Karpas-422 (cell line): ENCODE data around the gene AK9. TPM values are rescaled to one million over a fixed set of nuclear protein-coding genes. Genes with fewer than 3 reads are reported as not detected.
A peak's percentile ranks its signal among the peaks of the same experiment; 100 is the strongest.
"Not testable (repeated sequence)": the region's sequence is repeated elsewhere in the genome, so short reads cannot be mapped to it uniquely, and the experiment has no call there.

ENCODE experiments used
- DNase-seq: peaks from one replicate; pipeline ENCODE4 v3.0.0-alpha.2; 2015
- H2AFZ ChIP-seq: fragments of 200-600 bp; sonication (generic); 2 replicates; pipeline ENCODE4 v1.6.1; 2014; ENCODE audit warnings: antibody characterized with exemption, low read length, mixed read lengths
- H3K27ac ChIP-seq: fragments of 200-600 bp; sonication (generic); 2 replicates; pipeline ENCODE4 v1.5.1; 2014; ENCODE audit warnings: mild to moderate bottlenecking, low read length, moderate library complexity
- H3K27me3 ChIP-seq: fragments of 200-600 bp; sonication (generic); 2 replicates; pipeline ENCODE4 v1.6.1; 2014; ENCODE audit warnings: low read length, mixed read lengths
- H3K36me3 ChIP-seq: fragments of 200-600 bp; sonication (generic); 2 replicates; pipeline ENCODE4 v1.6.1; 2014; ENCODE audit warnings: low read length, mixed read lengths; ENCODE audit not compliant: insufficient read depth
- H3K4me1 ChIP-seq: fragments of 200-600 bp; sonication (generic); 2 replicates; pipeline ENCODE4 v1.6.1; 2014; ENCODE audit warnings: mild to moderate bottlenecking, low read length, mixed read lengths
- H3K4me2 ChIP-seq: fragments of 200-600 bp; sonication (generic); 2 replicates; pipeline ENCODE4 v1.6.1; 2014; ENCODE audit warnings: low read length, low read depth, mild to moderate bottlenecking; ENCODE audit not compliant: poor library complexity, severe bottlenecking
- H3K4me3 ChIP-seq: fragments of 200-600 bp; sonication (generic); 2 replicates; pipeline ENCODE4 v1.5.1; 2014; ENCODE audit warnings: mild to moderate bottlenecking, antibody characterized with exemption, low read length, mixed read lengths
- H3K79me2 ChIP-seq: fragments of 200-600 bp; sonication (generic); 2 replicates; pipeline ENCODE4 v1.6.1; 2014; ENCODE audit warnings: mild to moderate bottlenecking, low read length, mixed read lengths
- H3K9ac ChIP-seq: fragments of 200-600 bp; sonication (generic); 2 replicates; pipeline ENCODE4 v1.6.0; 2014; ENCODE audit warnings: low read length
- H3K9me2 ChIP-seq: fragments of 200-600 bp; sonication (generic), shearing (Covaris generic); replicated peaks from 2 replicates; pipeline ENCODE4 v1.6.0; 2014; ENCODE audit warnings: mild to moderate bottlenecking, low read length, moderate library complexity; ENCODE audit not compliant: insufficient read depth
- H3K9me3 ChIP-seq: fragments of 300-700, 200-600 bp; sonication (generic); 2 replicates; pipeline ENCODE4 v1.6.1; 2014; ENCODE audit warnings: low read length, mixed read lengths
- H4K20me1 ChIP-seq: fragments of 200-600 bp; sonication (generic); 2 replicates; pipeline ENCODE4 v1.6.1; 2014; ENCODE audit warnings: mild to moderate bottlenecking, antibody characterized with exemption, low read length, low read depth; ENCODE audit not compliant: insufficient read depth
- total RNA-seq: library from RNA; depleted of rRNA; stranded (reverse); fragments of >200 nt; shearing (Covaris generic); gene quantifications from 2 replicates; pipeline ENCODE4 v1.2.3, GENCODE V29; 2014; ENCODE audit warnings: low replicate concordance

Gene AK9
- total RNA-seq, 1 experiment from 2014 or later, result 2.9 TPM

GRCh38 chr6:109695468-109695867 is 4.5 kb upstream of the AK9 start:
- peak; percentile 73 for DNase-seq
- Histone ChIP-seq H4K20me1 (no peaks in the 10 kb centered on the region), H3K79me2 (peaks cover 19% of the 10 kb centered on the region), H3K9ac (no peak overlapping the region), H3K9me3 (no peaks in the 10 kb centered on the region), H3K36me3 (peaks cover 4% of the 10 kb centered on the region; the same call in 1 of the 2 replicates), H3K27me3 (no peaks in the 10 kb centered on the region), H3K27ac (no peak overlapping the region), H2AFZ (no peak overlapping the region), H3K4me3 (no peak overlapping the region), H3K4me2 (no peak overlapping the region), H3K4me1 (peaks cover 29% of the 10 kb centered on the region), H3K9me2 (no peaks in the 10 kb centered on the region)

- H3K27ac ChIP-seq, result peak overlapping the region; percentile 48
- no peaks in the 10 kb centered on the region for H3K9me3 ChIP-seq
- peak overlapping the region; percentile 78 for H3K9ac ChIP-seq
Observed at GRCh38 chr6:109693111-109693510, 2.1 kb upstream of the AK9 start.

DNA sequence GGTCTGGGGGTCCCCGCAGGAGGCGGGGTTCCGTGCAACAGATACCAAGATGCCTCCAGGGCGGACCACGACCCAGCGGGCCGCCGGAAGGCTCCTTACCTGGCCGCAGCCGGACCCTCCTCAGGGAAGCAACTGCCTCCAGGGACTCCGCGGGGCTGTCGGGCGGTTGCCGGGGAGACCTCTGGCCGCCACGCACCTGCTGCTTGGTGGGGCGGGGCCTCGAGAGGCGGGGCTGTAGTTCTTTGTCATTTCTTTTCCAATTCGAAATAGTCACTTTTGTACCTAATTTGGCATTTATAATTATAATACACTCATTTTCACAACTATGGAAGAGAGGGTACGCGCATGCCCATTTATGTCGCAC is 647 bp downstream of the AK9 start:
- Histone ChIP-seq H3K9ac (peak overlapping the region; percentile 78), H3K36me3 (no peaks in the 10 kb centered on the region), H4K20me1 (no peaks in the 10 kb centered on the region), H3K4me1 (peaks cover 34% of the 10 kb centered on the region), H2AFZ (peak overlapping the region; percentile 96), H3K9me2 (no peaks in the 10 kb centered on the region), H3K4me2 (peak overlapping the region; percentile 83), H3K27ac (no peak overlapping the region), H3K79me2 (peaks cover 19% of the 10 kb centered on the region), H3K9me3 (no peaks in the 10 kb centered on the region), H3K27me3 (no peaks in the 10 kb centered on the region), H3K4me3 (peak overlapping the region; percentile 89)
- DNase-seq, result peak; percentile 74

More at GRCh38 chr6:109693111-109693510, 2.1 kb upstream of the AK9 start:
- Histone ChIP-seq H2AFZ (peak overlapping the region; percentile 43; the same call in 1 of the 2 replicates), H3K79me2 (peaks cover 19% of the 10 kb centered on the region), H3K4me2 (peak overlapping the region; percentile 83), H3K36me3 (peaks cover 4% of the 10 kb centered on the region; the same call in 1 of the 2 replicates), H3K4me3 (peak overlapping the region; percentile 89), H3K9me2 (no peaks in the 10 kb centered on the region), H3K4me1 (peaks cover 34% of the 10 kb centered on the region), H4K20me1 (no peaks in the 10 kb centered on the region), H3K27me3 (no peaks in the 10 kb centered on the region)
- DNase-seq, result peak; percentile 66

DNA sequence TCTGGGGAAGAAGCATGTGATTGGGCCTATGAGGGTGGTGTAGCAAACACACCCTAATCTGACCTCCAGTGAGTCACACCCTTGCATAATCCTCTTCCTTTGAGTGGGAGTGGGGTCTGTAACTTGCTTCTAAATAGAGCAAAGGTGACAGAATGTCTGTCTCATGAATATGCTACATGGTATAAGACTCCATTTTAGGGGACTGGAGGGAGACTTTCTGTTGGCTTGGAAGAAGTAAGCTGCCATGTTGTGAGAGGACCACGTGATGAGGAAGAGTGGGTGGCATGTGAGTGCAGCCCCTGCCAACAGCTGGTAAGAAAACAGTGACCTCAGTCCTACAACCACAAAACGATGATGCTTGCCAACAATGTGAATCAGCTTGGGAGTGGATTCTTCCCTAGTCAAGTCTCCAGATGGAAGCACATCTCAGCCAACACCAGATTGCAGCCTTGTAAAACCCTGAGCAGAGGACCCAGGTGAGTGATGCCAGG is 3.7 kb downstream of the AK9 start:
- Histone ChIP-seq H3K4me3 (no peak overlapping the region), H3K4me2 (no peak overlapping the region), H3K79me2 (peaks cover 9% of the 10 kb centered on the region), H3K36me3 (no peaks in the 10 kb centered on the region), H2AFZ (no peak overlapping the region), H4K20me1 (no peaks in the 10 kb centered on the region), H3K27ac (no peak overlapping the region), H3K9me2 (no peaks in the 10 kb centered on the region), H3K4me1 (peaks cover 16% of the 10 kb centered on the region), H3K27me3 (no peaks in the 10 kb centered on the region), H3K9me3 (no peaks in the 10 kb centered on the region), H3K9ac (no peak overlapping the region)
- no peak for DNase-seq

DNA sequence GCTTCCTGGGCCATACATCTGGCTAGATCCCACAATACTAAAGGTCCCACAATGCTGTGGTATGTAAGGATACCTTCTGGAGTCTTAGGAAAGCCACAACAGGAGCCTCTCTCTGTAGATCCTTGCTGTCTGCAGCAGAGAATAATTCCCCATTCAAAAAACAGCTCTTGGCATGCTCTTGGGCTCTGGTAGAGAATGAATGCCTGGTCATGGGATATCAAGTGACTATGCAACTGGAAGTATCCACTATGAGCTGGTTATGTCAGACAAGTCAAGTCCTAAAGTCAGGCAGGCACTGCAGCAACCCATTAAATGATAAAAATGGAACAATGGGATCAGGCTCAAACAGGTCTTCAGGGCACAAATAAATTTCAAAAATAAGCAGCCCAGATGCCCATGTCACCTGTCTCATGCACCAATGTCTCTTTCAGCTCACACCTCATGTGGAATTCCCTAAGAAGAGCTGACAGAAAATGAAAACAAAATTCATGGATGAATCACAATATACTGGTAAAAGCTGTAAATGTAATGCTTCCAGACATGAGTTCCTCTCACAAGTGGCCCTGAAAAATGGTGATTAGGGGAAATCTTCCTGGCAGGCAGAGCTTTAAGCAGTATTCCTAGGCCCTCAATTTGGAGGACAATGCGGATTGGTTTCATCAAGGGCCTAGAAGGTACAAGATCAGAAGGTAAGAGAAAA is 4.3 kb downstream of the AK9 start:
- no peak overlapping the region for H3K9ac ChIP-seq
- peaks cover 10% of the 10 kb centered on the region for H3K4me1 ChIP-seq
- no peak overlapping the region for H3K27ac ChIP-seq
- no peaks in the 10 kb centered on the region for H3K9me3 ChIP-seq
- no peaks in the 10 kb centered on the region for H3K27me3 ChIP-seq
- H3K36me3 ChIP-seq, result no peaks in the 10 kb centered on the region
- H3K9me2 ChIP-seq, result no peaks in the 10 kb centered on the region
- H3K4me2 ChIP-seq, result no peak overlapping the region
- H3K4me3 ChIP-seq, result no peak overlapping the region
- peaks cover 3% of the 10 kb centered on the region for H3K79me2 ChIP-seq
- no peaks in the 10 kb centered on the region for H4K20me1 ChIP-seq
- DNase-seq, result no peak
- H2AFZ ChIP-seq, result no peak overlapping the region

- not testable (repeated sequence) for H3K79me2 ChIP-seq, H3K9me3 ChIP-seq, DNase-seq, H2AFZ ChIP-seq, H3K4me2 ChIP-seq, H3K4me1 ChIP-seq, H3K4me3 ChIP-seq, H3K27me3 ChIP-seq, H3K9ac ChIP-seq, H4K20me1 ChIP-seq, H3K27ac ChIP-seq, H3K36me3 ChIP-seq, H3K9me2 ChIP-seq
Observed at GRCh38 chr6:109678661-109679505, 12.1 kb downstream of the AK9 start.

DNA sequence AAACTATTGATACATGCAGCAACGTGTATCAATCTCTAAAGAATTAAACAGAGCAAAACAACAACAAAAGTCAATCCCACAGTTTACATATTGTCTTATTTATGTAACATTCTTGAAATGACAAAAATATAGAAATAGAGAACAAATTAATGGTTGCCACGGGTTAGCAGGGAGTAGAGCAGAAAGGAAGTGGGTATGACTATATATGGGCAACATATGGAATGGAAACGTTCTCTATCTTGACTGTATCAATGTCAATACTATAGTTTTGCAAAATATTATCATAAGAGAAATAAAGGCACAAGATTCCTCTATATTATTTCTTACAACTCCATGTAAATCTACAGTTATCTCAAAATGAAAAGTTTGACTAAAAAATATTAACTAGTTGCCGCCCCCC is 12.8 kb downstream of the AK9 start:
- no peak overlapping the region for H3K9ac ChIP-seq
- H4K20me1 ChIP-seq, result no peaks in the 10 kb centered on the region
- no peaks in the 10 kb centered on the region for H3K36me3 ChIP-seq
- no peaks in the 10 kb centered on the region for H3K9me2 ChIP-seq
- H3K27ac ChIP-seq, result no peak overlapping the region
- H3K27me3 ChIP-seq, result no peaks in the 10 kb centered on the region
- H3K79me2 ChIP-seq, result no peaks in the 10 kb centered on the region
- H3K4me3 ChIP-seq, result no peak overlapping the region
- H3K9me3 ChIP-seq, result no peaks in the 10 kb centered on the region
- H3K4me1 ChIP-seq, result peaks cover 2% of the 10 kb centered on the region; the same call in 1 of the 2 replicates
- H3K4me2 ChIP-seq, result no peak overlapping the region
- H2AFZ ChIP-seq, result no peak overlapping the region
- no peak for DNase-seq

DNA sequence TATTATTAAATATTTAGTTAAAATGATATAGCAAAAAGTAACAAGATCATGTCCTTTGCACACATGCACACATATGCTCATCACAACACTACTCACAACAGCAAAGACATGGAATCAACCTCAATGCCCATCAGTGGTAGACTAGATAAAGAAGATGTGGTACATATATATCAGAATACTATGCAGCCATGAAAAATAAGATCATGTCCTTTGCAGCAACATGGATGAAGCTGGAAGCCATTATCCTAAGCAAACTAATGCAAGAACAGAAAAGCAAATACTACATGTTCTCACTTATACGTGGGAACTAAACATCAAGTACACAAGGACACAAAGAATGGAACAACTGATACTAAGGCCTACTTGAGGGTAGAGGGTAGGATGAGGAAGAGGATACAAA is 14.3 kb downstream of the AK9 start:
- no peak overlapping the region for H3K9ac ChIP-seq
- no peaks in the 10 kb centered on the region for H3K9me3 ChIP-seq
- no peak overlapping the region for H2AFZ ChIP-seq
- H4K20me1 ChIP-seq, result no peaks in the 10 kb centered on the region
- no peaks in the 10 kb centered on the region for H3K79me2 ChIP-seq
- H3K9me2 ChIP-seq, result no peaks in the 10 kb centered on the region
- no peak overlapping the region for H3K27ac ChIP-seq
- peaks cover 2% of the 10 kb centered on the region; the same call in 1 of the 2 replicates for H3K4me1 ChIP-seq
- no peaks in the 10 kb centered on the region for H3K27me3 ChIP-seq
- no peak overlapping the region for H3K4me3 ChIP-seq
- H3K36me3 ChIP-seq, result no peaks in the 10 kb centered on the region
- no peak for DNase-seq
- no peak overlapping the region for H3K4me2 ChIP-seq
